Cardiac fibroblast (primary cell): Measurements from ENCODE around the gene RTEL1.

Source experiments
- DNase-seq, 2 donors: peaks; one replicate each; pipeline versions ENCODE4 v3.0.0 to v3.0.0-alpha.2; 2010; ENCODE audit warnings: low read depth in 2 of 2
- H3K4me3 ChIP-seq, 2 donors: replicated peaks in 1 of 2; 1 replicate in 1 of 2; 2 replicates in 1 of 2; pipeline ENCODE4 v1.5.1; 2011; ENCODE audit warnings: low read depth in 2 of 2, low read length in 2 of 2, mild to moderate bottlenecking in 2 of 2, moderate library complexity in 1 of 2
- CTCF ChIP-seq: IDR thresholded peaks from one replicate; pipeline ENCODE4 v1.5.1; 2011; ENCODE audit warnings: low read depth, mild to moderate bottlenecking, low read length, inconsistent platforms

Gene RTEL1

GRCh38 chr20:63739130-63740069 is 81.3 kb downstream of the RTEL1 start, which contains the start of gene SLC2A4RG:
TSS of gene SLC2A4RG (plus strand) at chr20:63739776. CDS start at chr20:63739913, 137 bp downstream.
- no peak for TF ChIP-seq CTCF
- DNase-seq, result peak; percentile 63 to 82
- peak within 1 kb of the TSS; percentile 56 to 70 for H3K4me3 ChIP-seq

GRCh38 chr20:63740070-63740626 is 82.0 kb downstream of the RTEL1 start:
- TF ChIP-seq CTCF, result no peak
- peak overlapping the region; percentile 56 to 70 for H3K4me3 ChIP-seq
- peak; percentile 14 to 46 for DNase-seq

- peak overlapping the region; percentile 56 to 70 for H3K4me3 ChIP-seq
- no peak for TF ChIP-seq CTCF
- peak; percentile 89 to 95 for DNase-seq
Measured at GRCh38 chr20:63740627-63741353, 82.7 kb downstream of the RTEL1 start.

- no peak for TF ChIP-seq CTCF
- peak overlapping the region; percentile 56 to 70 for H3K4me3 ChIP-seq
- DNase-seq, result no peak
Measured at GRCh38 chr20:63741354-63741675, 83.2 kb downstream of the RTEL1 start.

GRCh38 chr20:63741676-63742380 is 83.7 kb downstream of the RTEL1 start:
- no peak for TF ChIP-seq CTCF
- H3K4me3 ChIP-seq, result peak overlapping the region; percentile 56 to 70
- DNase-seq, result no peak

GRCh38 chr20:63742381-63743024 is 84.4 kb downstream of the RTEL1 start:
- no peak for TF ChIP-seq CTCF
- H3K4me3 ChIP-seq, result no peak overlapping the region
- DNase-seq, result no peak
